ENCODE results near the gene CLDN20.

Gene CLDN20

DNA sequence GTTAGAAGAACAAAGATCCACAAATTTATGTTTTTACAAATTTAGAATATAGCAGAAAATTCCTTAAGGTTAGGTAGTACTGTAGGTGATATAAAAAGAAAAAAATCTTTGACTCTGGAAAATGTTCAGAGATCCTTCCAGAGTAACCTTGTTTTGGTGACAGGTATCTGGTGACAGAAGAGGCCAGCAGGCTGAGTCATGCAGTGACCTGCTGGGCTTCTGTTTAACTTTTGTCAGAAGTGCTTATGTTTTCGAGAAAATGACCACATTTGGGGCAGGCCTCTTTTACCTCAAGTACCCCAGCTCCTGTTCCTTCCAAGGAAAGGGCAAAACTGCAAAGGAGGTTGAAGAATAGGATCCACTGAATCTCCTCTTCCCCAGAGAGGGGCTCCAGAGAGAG, 10.5 kb upstream of the CLDN20 start:
- Histone ChIP-seq H3K9me3 (ENCODE audit: control insufficient read depth, insufficient read depth, low read length) (no peaks in the 10 kb centered on the region), H3K9me2 (replicated peaks; ENCODE audit: control insufficient read depth, low read length) (no peaks in the 10 kb centered on the region), H3K4me2 (ENCODE audit: low read length) (no peak overlapping the region), H3K27me3 (ENCODE audit: control insufficient read depth, low read length) (no peaks in the 10 kb centered on the region), H3K36me3 (ENCODE audit: control insufficient read depth, low read length) (peaks cover 77% of the 10 kb centered on the region), H3F3A (ENCODE audit: control insufficient read depth, insufficient read depth) (no peaks in the 10 kb centered on the region), H3K4me1 (ENCODE audit: control insufficient read depth, low read length) (no peaks in the 10 kb centered on the region), H3K79me2 (ENCODE audit: control insufficient read depth, low read length) (no peaks in the 10 kb centered on the region), H4K20me1 (ENCODE audit: control insufficient read depth, insufficient read depth, low read depth, low read length) (no peaks in the 10 kb centered on the region), H3K27ac (ENCODE audit: low read depth, low read length) (no peak overlapping the region), H3K4me3 (ENCODE audit: low read length) (no peak overlapping the region)
- TF ChIP-seq, protein P1, sequence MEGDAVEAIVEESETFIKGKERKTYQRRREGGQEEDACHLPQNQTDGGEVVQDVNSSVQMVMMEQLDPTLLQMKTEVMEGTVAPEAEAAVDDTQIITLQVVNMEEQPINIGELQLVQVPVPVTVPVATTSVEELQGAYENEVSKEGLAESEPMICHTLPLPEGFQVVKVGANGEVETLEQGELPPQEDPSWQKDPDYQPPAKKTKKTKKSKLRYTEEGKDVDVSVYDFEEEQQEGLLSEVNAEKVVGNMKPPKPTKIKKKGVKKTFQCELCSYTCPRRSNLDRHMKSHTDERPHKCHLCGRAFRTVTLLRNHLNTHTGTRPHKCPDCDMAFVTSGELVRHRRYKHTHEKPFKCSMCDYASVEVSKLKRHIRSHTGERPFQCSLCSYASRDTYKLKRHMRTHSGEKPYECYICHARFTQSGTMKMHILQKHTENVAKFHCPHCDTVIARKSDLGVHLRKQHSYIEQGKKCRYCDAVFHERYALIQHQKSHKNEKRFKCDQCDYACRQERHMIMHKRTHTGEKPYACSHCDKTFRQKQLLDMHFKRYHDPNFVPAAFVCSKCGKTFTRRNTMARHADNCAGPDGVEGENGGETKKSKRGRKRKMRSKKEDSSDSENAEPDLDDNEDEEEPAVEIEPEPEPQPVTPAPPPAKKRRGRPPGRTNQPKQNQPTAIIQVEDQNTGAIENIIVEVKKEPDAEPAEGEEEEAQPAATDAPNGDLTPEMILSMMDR (IDR thresholded peaks at IDR 0.05; ENCODE audit: low read depth, low read length, poor library complexity, severe bottlenecking): no peak
- no peak for TF ChIP-seq EZH2phosphoT487 (IDR thresholded peaks at IDR 0.05; ENCODE audit: borderline replicate concordance, low read length)

DNA sequence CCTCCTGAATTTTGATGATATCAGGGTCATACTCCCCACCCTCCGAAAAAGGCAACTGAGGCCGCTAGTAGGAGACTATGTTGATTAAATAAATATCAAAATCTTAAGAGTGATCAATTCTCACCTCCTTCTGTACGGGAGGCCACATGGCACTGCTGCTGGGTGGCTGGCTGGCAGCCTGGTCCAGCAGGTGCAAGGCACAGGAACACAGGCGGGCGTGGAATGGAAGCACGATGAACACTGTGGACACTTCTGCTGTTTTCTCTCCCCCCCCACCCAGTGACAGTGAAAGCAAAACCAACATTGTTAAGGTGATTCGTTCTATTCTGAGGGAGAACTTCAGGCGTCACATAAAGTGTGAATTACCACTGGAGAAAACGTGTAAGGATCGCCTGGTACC, 9.7 kb upstream of the CLDN20 start:
- H3K9me3 ChIP-seq (ENCODE audit: control insufficient read depth, insufficient read depth, low read length): no peaks in the 10 kb centered on the region
- no peaks in the 10 kb centered on the region for H3K4me1 ChIP-seq (ENCODE audit: control insufficient read depth, low read length)
- no peak overlapping the region for H3K4me2 ChIP-seq (ENCODE audit: low read length)
- TF ChIP-seq EZH2phosphoT487 (IDR thresholded peaks at IDR 0.05; ENCODE audit: borderline replicate concordance, low read length): no peak
- TF ChIP-seq, protein P1 (IDR thresholded peaks at IDR 0.05; ENCODE audit: low read depth, low read length, poor library complexity, severe bottlenecking): no peak
- H4K20me1 ChIP-seq (ENCODE audit: control insufficient read depth, insufficient read depth, low read depth, low read length): no peaks in the 10 kb centered on the region
- H3F3A ChIP-seq (ENCODE audit: control insufficient read depth, insufficient read depth): no peaks in the 10 kb centered on the region
- no peaks in the 10 kb centered on the region for H3K27me3 ChIP-seq (ENCODE audit: control insufficient read depth, low read length)
- no peak overlapping the region for H3K4me3 ChIP-seq (ENCODE audit: low read length)
- no peak overlapping the region for H3K27ac ChIP-seq (ENCODE audit: low read depth, low read length)
- H3K79me2 ChIP-seq (ENCODE audit: control insufficient read depth, low read length): no peaks in the 10 kb centered on the region
- H3K36me3 ChIP-seq (ENCODE audit: control insufficient read depth, low read length): peaks cover 82% of the 10 kb centered on the region
- H3K9me2 ChIP-seq (replicated peaks; ENCODE audit: control insufficient read depth, low read length): no peaks in the 10 kb centered on the region

DNA sequence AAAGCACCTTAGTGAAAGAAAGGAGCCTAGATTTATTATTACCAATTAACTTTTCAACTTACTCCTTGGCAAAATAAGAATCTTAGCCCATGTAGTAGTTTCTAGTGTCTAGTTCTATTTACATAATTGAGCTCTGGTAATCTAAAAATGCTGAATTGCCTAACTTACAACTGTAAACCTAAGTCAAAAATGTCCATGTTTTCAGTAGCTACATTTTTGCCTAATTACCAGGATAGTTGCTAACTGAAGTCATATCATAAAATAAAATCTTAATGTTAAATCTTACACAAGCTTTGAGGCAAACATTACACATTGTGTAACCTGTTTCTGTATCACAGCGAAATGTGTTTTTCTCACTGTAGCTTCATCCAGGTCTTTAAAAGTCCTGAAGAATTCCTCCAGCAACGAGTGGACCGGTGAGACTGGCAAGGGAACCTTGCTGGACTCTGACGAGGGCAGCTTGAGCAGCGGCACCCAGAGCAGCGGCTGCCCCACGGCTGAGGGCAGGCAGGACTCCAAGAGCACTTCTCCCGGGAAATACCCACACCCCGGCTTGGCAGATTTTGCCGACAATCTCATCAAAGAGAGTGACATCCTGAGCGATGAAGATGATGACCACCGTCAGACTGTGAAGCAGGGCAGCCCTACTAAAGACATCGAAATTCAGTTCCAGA, 7.6 kb upstream of the CLDN20 start:
- TF ChIP-seq EZH2phosphoT487 (IDR thresholded peaks at IDR 0.05; ENCODE audit: borderline replicate concordance, low read length): no peak
- TF ChIP-seq, protein P1 (IDR thresholded peaks at IDR 0.05; ENCODE audit: low read depth, low read length, poor library complexity, severe bottlenecking): no peak
- H3K27ac ChIP-seq (ENCODE audit: low read depth, low read length): no peak overlapping the region

More for the DNA sequence above, 7.6 kb upstream of the CLDN20 start:
- H3K79me2 ChIP-seq (ENCODE audit: control insufficient read depth, low read length): no peaks in the 10 kb centered on the region
- H3K9me2 ChIP-seq (replicated peaks; ENCODE audit: control insufficient read depth, low read length): no peaks in the 10 kb centered on the region
- H3K4me2 ChIP-seq (ENCODE audit: low read length): no peak overlapping the region
- H3K4me3 ChIP-seq (ENCODE audit: low read length): no peak overlapping the region
- H3K36me3 ChIP-seq (ENCODE audit: control insufficient read depth, low read length): peaks cover 95% of the 10 kb centered on the region
- H3K27me3 ChIP-seq (ENCODE audit: control insufficient read depth, low read length): no peaks in the 10 kb centered on the region
- H3F3A ChIP-seq (ENCODE audit: control insufficient read depth, insufficient read depth): no peaks in the 10 kb centered on the region
- no peaks in the 10 kb centered on the region for H3K9me3 ChIP-seq (ENCODE audit: control insufficient read depth, insufficient read depth, low read length)
- H4K20me1 ChIP-seq (ENCODE audit: control insufficient read depth, insufficient read depth, low read depth, low read length): no peaks in the 10 kb centered on the region
- H3K4me1 ChIP-seq (ENCODE audit: control insufficient read depth, low read length): no peaks in the 10 kb centered on the region

All from DOHH2 (cell line).